SU-DHL-6 (cell line): Measurements from ENCODE around the gene GPR137.

ENCODE experiments used
- EZH2phosphoT487 ChIP-seq: fragments of 200-600 bp; sonication (generic), shearing (Covaris generic); conservative IDR thresholded peaks from 2 replicates; pipeline ENCODE4 v1.6.1; 2018; ENCODE audit warnings: mild to moderate bottlenecking, antibody characterized with exemption, low read length, moderate library complexity, mixed read lengths
- TF ChIP-seq, protein P1 (sequence below): fragments of 200-600 bp; sonication (generic); IDR thresholded peaks from one replicate; pipeline ENCODE4 v1.5.1; 2017; ENCODE audit warnings: antibody characterized with exemption, mild to moderate bottlenecking, low read length, moderate library complexity; ENCODE audit not compliant: insufficient read depth, poor library complexity, severe bottlenecking

DNA sequence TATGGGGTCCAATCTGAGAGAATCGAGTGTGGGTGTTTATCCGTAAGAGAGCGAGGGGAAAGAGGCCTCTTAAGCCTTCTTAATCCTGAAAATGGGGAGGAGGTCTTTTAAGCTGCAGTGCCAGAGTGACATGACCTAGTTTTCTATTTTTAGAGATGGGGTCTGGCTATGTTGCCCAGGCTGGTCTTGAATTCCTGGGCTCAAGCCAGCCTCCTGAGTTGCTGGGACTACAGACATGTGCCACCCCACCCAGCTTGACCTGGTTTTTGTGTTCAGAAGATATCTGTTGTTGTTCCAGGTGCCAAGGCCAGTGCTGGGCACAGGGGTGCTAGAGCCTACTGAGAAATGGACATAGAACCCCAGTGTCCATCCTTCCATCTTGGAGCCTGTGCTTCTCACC, 2.6 kb upstream of the GPR137 start:
- TF ChIP-seq, protein P1, sequence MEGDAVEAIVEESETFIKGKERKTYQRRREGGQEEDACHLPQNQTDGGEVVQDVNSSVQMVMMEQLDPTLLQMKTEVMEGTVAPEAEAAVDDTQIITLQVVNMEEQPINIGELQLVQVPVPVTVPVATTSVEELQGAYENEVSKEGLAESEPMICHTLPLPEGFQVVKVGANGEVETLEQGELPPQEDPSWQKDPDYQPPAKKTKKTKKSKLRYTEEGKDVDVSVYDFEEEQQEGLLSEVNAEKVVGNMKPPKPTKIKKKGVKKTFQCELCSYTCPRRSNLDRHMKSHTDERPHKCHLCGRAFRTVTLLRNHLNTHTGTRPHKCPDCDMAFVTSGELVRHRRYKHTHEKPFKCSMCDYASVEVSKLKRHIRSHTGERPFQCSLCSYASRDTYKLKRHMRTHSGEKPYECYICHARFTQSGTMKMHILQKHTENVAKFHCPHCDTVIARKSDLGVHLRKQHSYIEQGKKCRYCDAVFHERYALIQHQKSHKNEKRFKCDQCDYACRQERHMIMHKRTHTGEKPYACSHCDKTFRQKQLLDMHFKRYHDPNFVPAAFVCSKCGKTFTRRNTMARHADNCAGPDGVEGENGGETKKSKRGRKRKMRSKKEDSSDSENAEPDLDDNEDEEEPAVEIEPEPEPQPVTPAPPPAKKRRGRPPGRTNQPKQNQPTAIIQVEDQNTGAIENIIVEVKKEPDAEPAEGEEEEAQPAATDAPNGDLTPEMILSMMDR: no peak
- TF ChIP-seq EZH2phosphoT487: no peak
